ENCODE results near the gene VEPH1.
"Not testable (repeated sequence)": the region's sequence is repeated elsewhere in the genome, so short reads cannot be mapped to it uniquely, and the experiment has no call there.

The VEPH1 gene

GRCh38 chr3:157360044-157360443 is 143.2 kb downstream of the VEPH1 start:
- intact Hi-C loops (cut with DNase I): no loop called here
- DNase-seq: no peak

- intact Hi-C loops (cut with DNase I): no loop called here
- no peak for DNase-seq
Observed at GRCh38 chr3:157356541-157356940, 146.7 kb downstream of the VEPH1 start.

GRCh38 chr3:157355276-157355675 is 147.9 kb downstream of the VEPH1 start:
- intact Hi-C loops (cut with DNase I): no loop called here

GRCh38 chr3:157354722-157355121 is 148.5 kb downstream of the VEPH1 start:
- DNase-seq: no peak
- intact Hi-C loops (cut with DNase I): no loop called here

More at GRCh38 chr3:157355276-157355675, 147.9 kb downstream of the VEPH1 start:
- no peak for DNase-seq

DNA sequence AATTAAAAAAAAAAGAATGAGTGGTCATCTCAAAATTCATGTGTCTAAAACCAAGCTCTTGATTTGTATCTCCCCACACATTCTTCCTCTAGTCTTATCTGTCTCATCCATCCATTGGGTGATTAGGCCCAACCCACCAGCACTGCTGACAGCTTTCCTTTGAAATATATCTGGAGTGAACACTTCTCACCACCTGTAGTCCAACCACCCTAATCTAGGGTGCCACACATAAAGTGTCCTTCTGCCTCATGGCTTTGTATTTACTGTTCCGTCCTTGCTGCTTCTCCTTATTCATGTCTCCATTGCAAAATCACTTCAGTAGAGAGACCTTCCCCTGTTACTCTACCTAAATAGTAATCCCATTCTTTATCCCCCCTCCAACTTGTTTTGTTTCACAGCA is 149.0 kb downstream of the VEPH1 start:
- no peak for DNase-seq
- intact Hi-C loops (cut with DNase I): no loop called here

- intact Hi-C loops (cut with DNase I): no loop called here
- DNase-seq: no peak
Observed at GRCh38 chr3:157353652-157354051, 149.6 kb downstream of the VEPH1 start.

GRCh38 chr3:157351981-157352380 is 151.2 kb downstream of the VEPH1 start:
- no peak for DNase-seq
- intact Hi-C loops (cut with DNase I): no loop called here

DNA sequence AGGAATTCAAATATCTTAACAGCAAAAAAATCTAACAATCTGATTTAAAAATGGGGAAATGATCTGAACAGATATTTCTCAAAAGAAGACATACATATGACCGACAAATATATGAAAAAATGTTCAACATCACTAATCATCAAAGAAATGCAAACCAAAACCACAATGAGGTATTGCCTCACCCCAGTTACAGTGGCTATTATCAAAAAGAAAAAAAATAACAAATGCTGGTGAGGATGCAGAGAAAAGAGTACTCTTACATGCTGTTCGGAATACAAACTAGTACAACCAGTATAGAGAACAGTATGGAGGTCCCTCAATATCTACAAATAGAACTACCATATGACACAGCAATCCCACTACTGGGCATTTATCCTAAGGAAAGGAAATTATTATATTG is 152.6 kb downstream of the VEPH1 start:
- DNase-seq; intact Hi-C loops (cut with DNase I): not testable (repeated sequence)

GRCh38 chr3:157348304-157349075 is 154.7 kb downstream of the VEPH1 start:
- DNase-seq; intact Hi-C loops (cut with DNase I): not testable (repeated sequence)

DNA sequence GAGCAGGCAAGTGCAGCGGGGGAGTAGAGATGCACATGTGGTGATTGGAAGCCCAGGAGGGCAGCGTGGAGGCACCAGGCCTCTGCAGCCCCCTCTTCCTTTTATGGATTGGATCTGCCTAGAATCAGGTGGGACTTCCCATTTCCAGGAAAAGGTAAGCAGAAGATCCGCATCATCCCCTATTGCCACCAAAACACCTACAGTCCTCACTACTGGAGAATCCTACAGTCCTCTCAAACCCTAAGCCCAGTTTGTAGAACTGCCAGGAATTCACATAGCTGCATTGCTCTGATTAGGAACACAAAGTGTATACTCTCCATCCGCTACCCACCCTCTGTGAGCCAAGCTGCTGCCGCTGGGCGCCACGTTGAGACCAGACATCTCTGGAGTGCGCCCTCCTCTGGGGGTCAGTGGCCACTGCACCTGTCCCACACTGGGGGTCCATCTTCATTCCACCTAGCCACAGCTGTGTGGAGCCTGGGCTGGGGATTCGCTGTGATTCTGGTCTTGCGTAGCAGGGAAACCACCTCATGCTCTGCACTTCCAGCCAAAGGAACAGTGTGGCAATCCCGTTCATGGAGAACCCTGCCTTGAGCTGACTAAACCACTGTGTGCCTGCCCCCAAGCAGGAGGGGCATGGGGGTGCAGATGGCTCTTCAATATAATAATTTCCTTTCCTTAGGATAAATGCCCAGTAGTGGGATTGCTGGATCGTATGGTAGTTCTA is 155.5 kb downstream of the VEPH1 start:
- intact Hi-C loops (cut with DNase I): no loop called here
- no peak for DNase-seq

GRCh38 chr3:157336252-157337009 is 166.8 kb downstream of the VEPH1 start:
- DNase-seq: no peak
- intact Hi-C loops (cut with DNase I): no loop called here

- peak in 4 of 10 donors; percentile 42 to 90 (median 46) for DNase-seq
- intact Hi-C loops (cut with DNase I): no loop called here
Observed at GRCh38 chr3:157335233-157336076, 167.8 kb downstream of the VEPH1 start.

DNA sequence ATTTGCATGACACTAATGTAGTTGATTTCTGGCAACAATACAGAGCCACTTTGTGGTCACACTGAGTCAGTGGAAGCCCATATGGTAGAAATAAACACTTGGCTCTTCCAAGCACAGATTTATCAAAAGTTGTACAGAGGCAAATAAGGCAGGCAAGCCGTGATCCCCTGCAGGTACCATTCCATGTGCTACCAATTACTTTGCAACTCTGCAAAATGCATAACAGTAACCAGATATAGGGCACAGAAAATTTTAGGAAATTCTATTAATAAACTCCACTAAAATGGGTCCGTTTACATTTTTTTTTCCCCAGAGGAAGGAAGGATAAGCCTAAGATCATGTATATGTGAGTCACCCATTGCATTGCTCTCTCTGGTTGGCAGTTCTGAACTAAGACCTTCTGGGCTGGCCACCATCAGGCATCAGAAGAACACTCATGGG is 169.6 kb downstream of the VEPH1 start:
- intact Hi-C loops (cut with DNase I): no loop called here
- no peak for DNase-seq

DNA sequence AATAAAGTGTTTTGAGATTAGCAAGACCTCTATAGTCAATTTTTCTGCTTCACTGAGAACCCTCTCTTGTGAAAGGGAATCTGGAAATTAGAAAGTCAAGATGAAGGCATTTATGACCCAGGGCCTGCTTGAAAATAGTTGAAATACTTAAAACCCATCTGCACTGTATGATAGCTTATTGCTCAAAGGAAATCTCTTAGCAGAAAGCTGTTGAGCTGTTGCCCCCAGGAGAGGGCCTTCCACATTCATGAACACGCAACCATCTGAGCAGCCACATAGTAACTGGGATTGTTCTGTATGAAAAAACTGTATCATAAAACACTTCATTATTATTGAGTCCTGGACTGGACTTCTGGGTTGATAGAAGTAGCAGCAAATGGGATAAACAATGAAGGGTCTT is 173.0 kb downstream of the VEPH1 start:
- intact Hi-C loops (cut with DNase I): no loop called here

DNA sequence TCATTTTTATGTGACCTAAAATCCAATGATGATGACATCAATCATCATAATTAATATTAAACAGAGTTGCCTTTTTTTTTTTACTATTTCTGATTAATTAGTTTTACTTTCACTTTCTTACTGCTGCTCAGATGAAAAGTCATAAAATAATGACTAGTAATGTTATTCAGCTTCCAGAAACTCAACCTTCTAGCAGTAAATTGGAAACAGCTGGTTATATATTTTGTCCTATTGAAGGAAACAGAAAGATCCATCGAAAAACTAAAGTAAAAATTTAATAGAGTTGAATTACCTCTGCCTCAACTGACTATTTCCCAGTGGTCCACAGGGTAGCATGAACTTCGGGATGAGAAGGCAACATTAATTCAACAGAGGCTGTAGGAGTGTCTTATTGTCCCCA is 173.7 kb downstream of the VEPH1 start:
- DNase-seq: no peak
- intact Hi-C loops (cut with DNase I): no loop called here

More for the DNA sequence above, 173.0 kb downstream of the VEPH1 start:
- no peak for DNase-seq

DNA sequence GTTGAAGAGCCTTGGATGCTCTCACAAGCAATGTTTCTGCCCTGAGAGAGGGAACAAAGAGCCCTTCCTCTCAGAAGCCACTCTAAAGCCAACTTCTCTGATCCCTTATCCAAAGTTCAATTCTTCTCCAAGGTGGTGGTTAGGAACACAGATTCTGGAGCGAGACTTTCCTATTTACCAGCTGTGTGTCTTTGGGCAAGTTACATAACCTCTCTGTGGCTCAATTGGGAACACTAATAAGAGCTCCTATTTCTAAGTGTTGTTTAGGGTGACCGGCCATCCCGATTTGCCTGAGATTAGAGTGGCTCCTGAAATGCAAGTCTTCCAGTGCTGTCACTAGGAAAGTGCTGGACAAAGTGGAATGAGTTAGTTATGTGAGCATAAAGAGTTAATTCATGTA is 175.4 kb downstream of the VEPH1 start:
- DNase-seq: no peak

DNA sequence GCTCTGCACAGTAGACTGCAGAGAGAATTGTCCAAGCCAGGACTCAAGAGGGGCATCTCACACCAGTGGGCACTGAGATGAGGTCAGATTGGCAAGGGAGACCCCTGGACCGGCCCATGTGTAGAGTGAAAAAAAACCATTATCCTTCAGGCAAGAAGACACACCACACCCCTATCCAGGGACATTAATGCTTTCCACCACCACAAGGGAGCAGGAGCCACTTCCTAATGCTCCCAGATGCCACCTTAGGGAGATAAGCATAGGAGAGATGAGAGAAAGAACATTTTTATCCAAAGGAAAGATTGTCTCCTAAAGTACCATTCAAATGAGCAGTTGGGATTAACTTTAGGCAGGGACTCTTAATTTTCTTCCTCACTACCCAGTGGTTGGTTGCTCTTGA is 176.2 kb downstream of the VEPH1 start:
- no peak for DNase-seq
- intact Hi-C loops (cut with DNase I): no loop called here

More for the DNA sequence above, 175.4 kb downstream of the VEPH1 start:
- intact Hi-C loops (cut with DNase I): no loop called here

DNA sequence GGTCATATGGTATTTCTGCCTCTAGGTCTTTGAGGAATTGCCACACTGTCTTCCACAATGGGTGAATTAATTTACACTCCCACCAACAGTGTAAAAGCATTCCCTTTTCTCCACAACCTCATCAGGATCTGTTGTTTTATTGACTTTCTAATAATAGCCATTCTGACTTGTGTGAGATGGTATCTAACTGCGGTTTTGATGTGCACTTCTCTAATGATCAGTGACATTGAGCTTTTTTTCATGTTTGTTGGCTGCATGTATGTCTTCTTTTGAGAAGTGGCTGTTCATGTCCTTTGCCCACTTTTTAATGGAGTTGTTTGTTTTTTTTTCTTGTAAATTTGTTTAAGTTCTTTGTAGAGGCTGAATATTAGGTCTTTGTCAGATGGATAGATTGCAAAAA is 178.3 kb downstream of the VEPH1 start:
- intact Hi-C loops (cut with DNase I): not testable (repeated sequence)

DNA sequence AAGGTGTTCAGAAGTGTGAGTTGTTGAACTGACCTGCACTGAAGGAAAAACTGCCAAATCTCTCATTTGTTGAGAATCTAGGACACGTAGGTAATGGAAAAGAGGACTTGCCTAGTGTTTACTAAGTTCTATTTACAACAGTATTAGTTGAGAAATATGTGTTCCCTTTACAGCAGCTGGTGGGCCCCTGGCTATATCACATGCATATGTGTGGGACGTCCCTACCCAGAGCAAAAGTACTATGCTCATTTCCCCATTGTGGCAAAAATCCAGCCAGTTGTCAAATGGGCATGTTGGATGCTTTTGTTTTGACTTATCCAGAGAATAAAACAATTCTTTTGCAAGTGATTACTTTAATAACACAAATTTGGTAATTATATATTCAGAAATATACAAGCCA is 179.9 kb downstream of the VEPH1 start:
- intact Hi-C loops (cut with DNase I): no loop called here
- DNase-seq: no peak

More for the DNA sequence above, 178.3 kb downstream of the VEPH1 start:
- DNase-seq: not testable (repeated sequence)

DNA sequence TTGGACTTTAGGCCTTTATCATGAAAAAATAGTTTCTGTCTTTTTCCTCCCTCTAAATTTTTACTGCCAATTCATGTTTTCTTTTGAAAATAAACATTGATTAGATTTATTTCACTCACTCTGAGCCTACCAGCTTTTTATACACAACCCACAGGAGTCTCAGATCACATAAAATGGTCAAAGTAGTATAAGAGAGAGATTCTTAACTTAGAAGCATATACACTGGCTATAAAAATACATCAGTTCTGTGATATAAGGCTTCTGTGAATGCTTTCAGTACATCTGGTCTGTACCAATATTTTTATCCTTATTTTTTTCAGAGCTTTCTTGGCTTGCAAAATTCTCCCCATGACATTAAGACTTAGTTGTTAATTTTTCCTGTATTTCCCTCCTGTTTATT is 183.5 kb downstream of the VEPH1 start:
- no peak for DNase-seq
- intact Hi-C loops (cut with DNase I): no loop called here

Data from posterior cingulate gyrus (tissue), 11 donors.